OCI-LY1 (cell line): Measurements from ENCODE around the gene CNTNAP2.

ENCODE experiments used
- EZH2 ChIP-seq: fragments of 200-600 bp; sonication (generic), shearing (Covaris generic); IDR thresholded peaks from 2 replicates; pipeline ENCODE4 v1.8.0; 2017; ENCODE audit warnings: borderline replicate concordance, mixed run types, mild to moderate bottlenecking, antibody characterized with exemption, low read length, moderate library complexity, mixed read lengths
- TF ChIP-seq, protein P1 (sequence below): fragments of 200-600 bp; sonication (generic), shearing (Covaris generic); IDR thresholded peaks from 2 replicates; pipeline ENCODE4 v1.5.1; 2017; ENCODE audit warnings: mild to moderate bottlenecking, antibody characterized with exemption, low read length, moderate library complexity, mixed read lengths

DNA sequence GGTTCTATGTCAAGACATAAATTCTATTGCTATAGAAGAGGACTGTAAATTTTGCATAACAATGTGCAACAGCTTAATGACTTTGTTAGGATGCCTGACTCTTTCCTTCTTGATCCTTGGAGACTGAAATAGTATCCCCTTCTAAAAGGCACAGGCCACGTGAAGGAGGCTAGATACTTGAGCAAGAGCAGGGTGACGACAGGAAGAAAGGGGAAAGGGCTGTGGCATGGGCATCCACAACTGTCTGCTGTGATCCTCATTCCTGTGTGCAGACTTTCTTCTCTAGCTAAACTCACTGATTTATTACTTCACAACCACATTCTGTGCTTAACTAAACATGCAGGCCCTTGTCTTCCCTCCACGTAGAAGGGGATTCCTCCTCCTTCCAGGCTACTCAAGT lies 1362.2 kb downstream of the CNTNAP2 start:
- TF ChIP-seq, protein P1, sequence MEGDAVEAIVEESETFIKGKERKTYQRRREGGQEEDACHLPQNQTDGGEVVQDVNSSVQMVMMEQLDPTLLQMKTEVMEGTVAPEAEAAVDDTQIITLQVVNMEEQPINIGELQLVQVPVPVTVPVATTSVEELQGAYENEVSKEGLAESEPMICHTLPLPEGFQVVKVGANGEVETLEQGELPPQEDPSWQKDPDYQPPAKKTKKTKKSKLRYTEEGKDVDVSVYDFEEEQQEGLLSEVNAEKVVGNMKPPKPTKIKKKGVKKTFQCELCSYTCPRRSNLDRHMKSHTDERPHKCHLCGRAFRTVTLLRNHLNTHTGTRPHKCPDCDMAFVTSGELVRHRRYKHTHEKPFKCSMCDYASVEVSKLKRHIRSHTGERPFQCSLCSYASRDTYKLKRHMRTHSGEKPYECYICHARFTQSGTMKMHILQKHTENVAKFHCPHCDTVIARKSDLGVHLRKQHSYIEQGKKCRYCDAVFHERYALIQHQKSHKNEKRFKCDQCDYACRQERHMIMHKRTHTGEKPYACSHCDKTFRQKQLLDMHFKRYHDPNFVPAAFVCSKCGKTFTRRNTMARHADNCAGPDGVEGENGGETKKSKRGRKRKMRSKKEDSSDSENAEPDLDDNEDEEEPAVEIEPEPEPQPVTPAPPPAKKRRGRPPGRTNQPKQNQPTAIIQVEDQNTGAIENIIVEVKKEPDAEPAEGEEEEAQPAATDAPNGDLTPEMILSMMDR, result no peak
- TF ChIP-seq EZH2, result no peak
